HepG2 (cell line): ENCODE results near the gene FAP. TPM values are rescaled to one million over a fixed set of nuclear protein-coding genes. Genes with fewer than 3 reads are reported as not detected.
A peak's percentile ranks its signal among the peaks of the same experiment; 100 is the strongest.

Experiments used
- ATAC-seq: fragments of 200-7000 bp; cut with Tn5 transposase; 3 replicates; pipeline ENCODE4 v1.9.1; 2020; ENCODE audit warnings: mild to moderate bottlenecking, moderate library complexity
- BruUV-seq: library from RNA; stranded (reverse); fragments of 400-500 nt; replicated peaks from 2 replicates; lab custom pipeline; 2021; lab: Mats Ljungman, UMichigan
- CTCF ChIA-PET: fragments of 300-600 bp; formaldehyde crosslinking; extraction: SDS; loops from one replicate; lab custom pipeline; 2021; ENCODE audit warnings: low total read pairs, inconsistent platforms, low intra/inter-chr PET ratio; lab: Yijun Ruan, JAX
- POLR2A ChIA-PET: fragments of 350-600 bp; sonication (Branson Sonifier 250); formaldehyde crosslinking; loops from one replicate; lab custom pipeline; 2020; ENCODE audit warnings: antibody characterized with exemption, inconsistent platforms; lab: Yijun Ruan, JAX
- DNase-seq: peaks from one replicate; pipeline ENCODE4 v3.0.0-alpha.2; 2015; ENCODE audit warnings: low spot score
- FAIRE-seq: peaks from 3 replicates; lab custom pipeline; 2011; peaks lifted over from hg19 to GRCh38; lab: Jason Lieb, UNC
- H2AFZ ChIP-seq: one replicate; pipeline ENCODE4 v1.6.1; 2011; ENCODE audit warnings: low read length, inconsistent platforms
- H3K27ac ChIP-seq: fragments of 300-600 bp; 3 replicates; pipeline ENCODE4 v1.8.0; 2011; ENCODE audit warnings: mixed run types, mild to moderate bottlenecking, mixed read lengths, low read length, inconsistent platforms; ENCODE audit not compliant: insufficient read depth; ENCODE audit errors: extremely low read length
- H3K27me3 ChIP-seq, 2 experiments: fragments of 200-600 bp in 1 of 2; 2 replicates in 1 of 2; 3 replicates in 1 of 2; pipeline versions ENCODE4 v1.6.0 to v1.8.0; 2011; ENCODE audit warnings: low read length in 2 of 2, mild to moderate bottlenecking in 2 of 2, moderate library complexity in 2 of 2, inconsistent platforms in 1 of 2; ENCODE audit not compliant: insufficient read depth in 2 of 2, control insufficient read depth in 1 of 2
- H3K36me3 ChIP-seq, 2 experiments: fragments of 200-600 bp in 1 of 2; replicated peaks in 1 of 2; 2 replicates in 1 of 2; 3 replicates in 1 of 2; pipeline versions ENCODE4 v1.5.1 to v1.8.0; 2011; ENCODE audit warnings: low read length in 2 of 2, inconsistent platforms in 1 of 2; ENCODE audit not compliant: insufficient read depth in 2 of 2, control insufficient read depth in 1 of 2
- H3K4me1 ChIP-seq: 2 replicates; pipeline ENCODE4 v1.5.1; 2012; ENCODE audit warnings: low read length, inconsistent platforms; ENCODE audit not compliant: insufficient read depth
- H3K4me2 ChIP-seq: 2 replicates; pipeline ENCODE4 v1.6.0; 2011; ENCODE audit warnings: low read depth, low read length, inconsistent platforms
- H3K4me3 ChIP-seq, 3 experiments: fragments of 200-600 bp in 1 of 3; sonication (generic), shearing (Covaris generic) in 1 of 3; replicated peaks in 1 of 3; 2 replicates each; pipeline ENCODE4 v1.5.1; 2011 to 2016; ENCODE audit warnings: low read length in 3 of 3, inconsistent platforms in 2 of 3, low read depth in 2 of 3, mild to moderate bottlenecking in 2 of 3, control low read depth in 1 of 3, mixed read lengths in 1 of 3; ENCODE audit not compliant: insufficient read depth in 1 of 3
- H3K79me2 ChIP-seq: one replicate; pipeline ENCODE4 v1.6.1; 2011; ENCODE audit warnings: low read length, inconsistent platforms; ENCODE audit not compliant: insufficient read depth
- H3K9ac ChIP-seq: 2 replicates; pipeline ENCODE4 v1.6.0; 2011; ENCODE audit warnings: mild to moderate bottlenecking, low read depth, low read length, inconsistent platforms; ENCODE audit not compliant: insufficient read depth
- H3K9me3 ChIP-seq: 2 replicates; pipeline ENCODE4 v1.5.1; 2012; ENCODE audit warnings: mild to moderate bottlenecking, low read length
- H4K20me1 ChIP-seq: 2 replicates; pipeline ENCODE4 v1.6.0; 2011; ENCODE audit warnings: inconsistent platforms, mild to moderate bottlenecking, low read length, moderate library complexity; ENCODE audit not compliant: insufficient read depth
- ARHGAP35 ChIP-seq: sonication (generic); formaldehyde crosslinking; IDR thresholded peaks from 2 replicates; pipeline ENCODE4 v1.9.0; 2022; ENCODE audit warnings: mild to moderate bottlenecking, inconsistent platforms, moderate library complexity, missing genetic modification reagents, borderline replicate concordance
- FOXP1 ChIP-seq, 2 experiments: fragments of 450-650 bp in 1 of 2; IDR thresholded peaks; 2 replicates each; pipeline ENCODE4 v1.6.1; 2017 to 2018; ENCODE audit warnings: antibody characterized with exemption in 1 of 2
- MEF2D ChIP-seq: sonication (generic); formaldehyde crosslinking; IDR thresholded peaks from 2 replicates; pipeline ENCODE4 v1.5.1; 2020; ENCODE audit warnings: mild to moderate bottlenecking, missing genetic modification reagents
- SOX6 ChIP-seq, 2 experiments: fragments of 450-650 bp in 1 of 2; sonication (generic) in 1 of 2; formaldehyde crosslinking in 1 of 2; IDR thresholded peaks; 2 replicates each; pipeline versions ENCODE4 v1.4.0 to v1.6.1; 2017 to 2020; ENCODE audit warnings: antibody characterized with exemption in 1 of 2, mild to moderate bottlenecking in 1 of 2, missing genetic modification reagents in 1 of 2
- ZBTB8A ChIP-seq: sonication (generic); formaldehyde crosslinking; IDR thresholded peaks from 2 replicates; pipeline ENCODE4 v1.4.0; 2020; ENCODE audit warnings: mild to moderate bottlenecking, low read depth, missing genetic modification reagents, borderline replicate concordance
- ZEB1 ChIP-seq: IDR thresholded peaks from 2 replicates; pipeline ENCODE4 v1.6.1; 2012; ENCODE audit warnings: mild to moderate bottlenecking, low read depth, inconsistent platforms; ENCODE audit not compliant: insufficient replicate concordance
- ZNF629 ChIP-seq: sonication (generic); formaldehyde crosslinking; conservative IDR thresholded peaks from 2 replicates; pipeline ENCODE4 v1.5.0; 2020; ENCODE audit warnings: missing genetic modification reagents
- in situ Hi-C: cut with HindIII; loops from 2 replicates; pipeline ENCODE4 v1.10.0; 2017; ENCODE audit warnings: low pct_unique_long_range_greater_than_20kb; ENCODE audit not compliant: extremely low pct_ligation_motif_present
- intact Hi-C: fragments of 100-400 bp; cut with micrococcal nuclease; formaldehyde crosslinking; loops from one replicate; pipeline ENCODE4 v1.10.0; 2022; ENCODE audit not compliant: unreplicated experiment
- polyA plus RNA-seq, 8 experiments: library from polyadenylated mRNA; depleted of rRNA in 3 of 8; stranded (reverse) in 7 of 8; unstranded in 1 of 8; fragments of >200 nt; fragmentation: Illumina TruSeq in 4 of 8; extraction: Trizol in 4 of 8; gene quantifications; 2 replicates each; pipeline versions ENCODE4 v1.2.1 to v1.2.3, GENCODE V29; 2011 to 2016; ENCODE audit warnings: low read depth in 4 of 8, missing spikeins in 1 of 8, mixed read lengths in 1 of 8; ENCODE audit not compliant: insufficient read depth in 1 of 8
- total RNA-seq, 5 experiments: library from RNA; depleted of rRNA; stranded (reverse); fragments of >200 nt; fragmentation: Illumina TruSeq; extraction: Trizol; gene quantifications; 2 replicates each; pipeline ENCODE4 v1.2.3, GENCODE V29; 2016; ENCODE audit warnings: low read depth in 1 of 5
- TF ChIP-seq, protein P1 (sequence below): sonication (generic); formaldehyde crosslinking; IDR thresholded peaks from 2 replicates; pipeline ENCODE4 v1.4.0; 2020; ENCODE audit warnings: missing genetic modification reagents
- TF ChIP-seq, protein P2 (sequence below): sonication (generic); formaldehyde crosslinking; conservative IDR thresholded peaks from 2 replicates; pipeline ENCODE4 v1.4.0; 2020; ENCODE audit warnings: mild to moderate bottlenecking, missing genetic modification reagents, moderate library complexity

The FAP gene
- total and polyA plus RNA-seq, 2 of the 13 experiments (the other 11 are each of a cell fraction or from before 2014, with no cell fraction given): not detected

DNA sequence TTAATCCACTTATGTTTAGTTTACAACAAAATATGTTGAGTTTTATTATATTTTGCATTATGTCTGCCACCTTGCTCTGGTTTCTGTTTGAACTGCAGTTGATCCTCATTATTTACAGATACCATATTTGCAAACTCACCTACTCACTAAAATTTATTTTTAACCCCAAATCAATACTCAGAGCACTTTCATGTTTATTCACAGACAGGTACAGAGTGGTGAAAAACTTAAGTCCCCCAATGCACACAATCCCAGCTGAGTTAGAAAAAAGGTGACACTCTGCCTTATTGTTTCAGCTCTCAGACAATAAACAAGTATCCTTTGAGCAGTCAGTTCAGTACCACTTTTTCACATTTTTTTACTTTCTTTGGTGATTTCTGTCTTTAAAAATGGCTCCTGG is 104.9 kb downstream of the FAP start:
- BruUV-seq: no TSS peak
- no peaks in the 10 kb centered on the region for H3K36me3 ChIP-seq
- no peak for ATAC-seq
- no peak overlapping the region for H3K4me3 ChIP-seq
- POLR2A ChIA-PET: no interaction called here
- intact Hi-C loops (no loop called here), in situ Hi-C loops (no loop called here)
- no peak for DNase-seq
- H3K79me2 ChIP-seq: no peaks in the 10 kb centered on the region
- TF ChIP-seq ARHGAP35: no peak
- TF ChIP-seq FOXP1 (IDR thresholded peaks at IDR 0.05): no peak
- peak; percentile 39; the same call in 1 of the 2 replicates for TF ChIP-seq FOXP1 (CRISPR knock-in tag; IDR thresholded peaks at IDR 0.05)
- no peak for TF ChIP-seq ZNF629 (CRISPR knock-in tag)
- no peak for TF ChIP-seq ZBTB8A (CRISPR knock-in tag)
- TF ChIP-seq MEF2D (CRISPR knock-in tag): peak; percentile 41; the same call in 1 of the 2 replicates
- TF ChIP-seq ZEB1: peak; percentile 50
- TF ChIP-seq, protein P1, sequence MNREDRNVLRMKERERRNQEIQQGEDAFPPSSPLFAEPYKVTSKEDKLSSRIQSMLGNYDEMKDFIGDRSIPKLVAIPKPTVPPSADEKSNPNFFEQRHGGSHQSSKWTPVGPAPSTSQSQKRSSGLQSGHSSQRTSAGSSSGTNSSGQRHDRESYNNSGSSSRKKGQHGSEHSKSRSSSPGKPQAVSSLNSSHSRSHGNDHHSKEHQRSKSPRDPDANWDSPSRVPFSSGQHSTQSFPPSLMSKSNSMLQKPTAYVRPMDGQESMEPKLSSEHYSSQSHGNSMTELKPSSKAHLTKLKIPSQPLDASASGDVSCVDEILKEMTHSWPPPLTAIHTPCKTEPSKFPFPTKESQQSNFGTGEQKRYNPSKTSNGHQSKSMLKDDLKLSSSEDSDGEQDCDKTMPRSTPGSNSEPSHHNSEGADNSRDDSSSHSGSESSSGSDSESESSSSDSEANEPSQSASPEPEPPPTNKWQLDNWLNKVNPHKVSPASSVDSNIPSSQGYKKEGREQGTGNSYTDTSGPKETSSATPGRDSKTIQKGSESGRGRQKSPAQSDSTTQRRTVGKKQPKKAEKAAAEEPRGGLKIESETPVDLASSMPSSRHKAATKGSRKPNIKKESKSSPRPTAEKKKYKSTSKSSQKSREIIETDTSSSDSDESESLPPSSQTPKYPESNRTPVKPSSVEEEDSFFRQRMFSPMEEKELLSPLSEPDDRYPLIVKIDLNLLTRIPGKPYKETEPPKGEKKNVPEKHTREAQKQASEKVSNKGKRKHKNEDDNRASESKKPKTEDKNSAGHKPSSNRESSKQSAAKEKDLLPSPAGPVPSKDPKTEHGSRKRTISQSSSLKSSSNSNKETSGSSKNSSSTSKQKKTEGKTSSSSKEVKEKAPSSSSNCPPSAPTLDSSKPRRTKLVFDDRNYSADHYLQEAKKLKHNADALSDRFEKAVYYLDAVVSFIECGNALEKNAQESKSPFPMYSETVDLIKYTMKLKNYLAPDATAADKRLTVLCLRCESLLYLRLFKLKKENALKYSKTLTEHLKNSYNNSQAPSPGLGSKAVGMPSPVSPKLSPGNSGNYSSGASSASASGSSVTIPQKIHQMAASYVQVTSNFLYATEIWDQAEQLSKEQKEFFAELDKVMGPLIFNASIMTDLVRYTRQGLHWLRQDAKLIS (CRISPR knock-in tag): no peak
- TF ChIP-seq SOX6 (IDR thresholded peaks at IDR 0.05): no peak
- TF ChIP-seq SOX6 (CRISPR knock-in tag; IDR thresholded peaks at IDR 0.05): peak; percentile 50; the same call in 1 of the 2 replicates
- TF ChIP-seq, protein P2, sequence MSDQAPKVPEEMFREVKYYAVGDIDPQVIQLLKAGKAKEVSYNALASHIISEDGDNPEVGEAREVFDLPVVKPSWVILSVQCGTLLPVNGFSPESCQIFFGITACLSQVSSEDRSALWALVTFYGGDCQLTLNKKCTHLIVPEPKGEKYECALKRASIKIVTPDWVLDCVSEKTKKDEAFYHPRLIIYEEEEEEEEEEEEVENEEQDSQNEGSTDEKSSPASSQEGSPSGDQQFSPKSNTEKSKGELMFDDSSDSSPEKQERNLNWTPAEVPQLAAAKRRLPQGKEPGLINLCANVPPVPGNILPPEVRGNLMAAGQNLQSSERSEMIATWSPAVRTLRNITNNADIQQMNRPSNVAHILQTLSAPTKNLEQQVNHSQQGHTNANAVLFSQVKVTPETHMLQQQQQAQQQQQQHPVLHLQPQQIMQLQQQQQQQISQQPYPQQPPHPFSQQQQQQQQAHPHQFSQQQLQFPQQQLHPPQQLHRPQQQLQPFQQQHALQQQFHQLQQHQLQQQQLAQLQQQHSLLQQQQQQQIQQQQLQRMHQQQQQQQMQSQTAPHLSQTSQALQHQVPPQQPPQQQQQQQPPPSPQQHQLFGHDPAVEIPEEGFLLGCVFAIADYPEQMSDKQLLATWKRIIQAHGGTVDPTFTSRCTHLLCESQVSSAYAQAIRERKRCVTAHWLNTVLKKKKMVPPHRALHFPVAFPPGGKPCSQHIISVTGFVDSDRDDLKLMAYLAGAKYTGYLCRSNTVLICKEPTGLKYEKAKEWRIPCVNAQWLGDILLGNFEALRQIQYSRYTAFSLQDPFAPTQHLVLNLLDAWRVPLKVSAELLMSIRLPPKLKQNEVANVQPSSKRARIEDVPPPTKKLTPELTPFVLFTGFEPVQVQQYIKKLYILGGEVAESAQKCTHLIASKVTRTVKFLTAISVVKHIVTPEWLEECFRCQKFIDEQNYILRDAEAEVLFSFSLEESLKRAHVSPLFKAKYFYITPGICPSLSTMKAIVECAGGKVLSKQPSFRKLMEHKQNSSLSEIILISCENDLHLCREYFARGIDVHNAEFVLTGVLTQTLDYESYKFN (CRISPR knock-in tag): 0 out of 2 replicates have a peak, but pooled peaks have one; percentile 8
- H2AFZ ChIP-seq: no peak overlapping the region
- H3K4me2 ChIP-seq: no peak overlapping the region
- peaks cover 0 to 7% of the 10 kb centered on the region in 2 experiments; a peak in 2 of 5 replicates for H3K27me3 ChIP-seq
- no peak overlapping the region for H3K27ac ChIP-seq
- FAIRE-seq: no peak
- no peaks in the 10 kb centered on the region for H3K9me3 ChIP-seq
- CTCF ChIA-PET: no interaction called here
- H3K4me1 ChIP-seq: no peaks in the 10 kb centered on the region
- H3K9ac ChIP-seq: no peak overlapping the region
- no peaks in the 10 kb centered on the region for H4K20me1 ChIP-seq
